WTC11 (cell line): Measurements from ENCODE around the gene DDX11. TPM values are rescaled to one million over a fixed set of nuclear protein-coding genes. Genes with fewer than 3 reads are reported as not detected.
"Not testable (repeated sequence)": the region's sequence is repeated elsewhere in the genome, so short reads cannot be mapped to it uniquely, and the experiment has no call there.

Experiments used
- ATAC-seq: fragments of 200-7000 bp; cut with Tn5 transposase; 2 replicates; pipeline ENCODE4 v1.10.0; 2021; ENCODE audit warnings: mild to moderate bottlenecking, moderate library complexity
- CTCF ChIA-PET: fragments of 300-600 bp; sonication (Branson Sonifier 250); formaldehyde crosslinking; loops from one replicate; lab custom pipeline; 2021; ENCODE audit warnings: antibody characterized with exemption; lab: Charles Lee
- POLR2A ChIA-PET: fragments of 350-600 bp; sonication (Branson Sonifier 250); formaldehyde crosslinking; loops from one replicate; lab custom pipeline; 2021; ENCODE audit warnings: antibody characterized with exemption; lab: Charles Lee
- DNase-seq: peaks from one replicate; pipeline ENCODE4 v3.0.0; 2021; ENCODE audit warnings: low spot score
- H3K27ac Mint-ChIP-seq: 2 replicates; pipeline ENCODE4 v1.8.0; 2021; ENCODE audit warnings: mixed read lengths
- H3K27me3 Mint-ChIP-seq: 2 replicates; pipeline ENCODE4 v1.8.0; 2021; ENCODE audit warnings: low read depth, mild to moderate bottlenecking, moderate library complexity, mixed read lengths
- H3K36me3 Mint-ChIP-seq: 2 replicates; pipeline ENCODE4 v1.8.0; 2021; ENCODE audit warnings: mixed read lengths
- H3K4me1 Mint-ChIP-seq: 2 replicates; pipeline ENCODE4 v1.8.0; 2022; ENCODE audit warnings: mixed read lengths
- H3K4me3 Mint-ChIP-seq: 2 replicates; pipeline ENCODE4 v1.8.0; 2021; ENCODE audit warnings: mild to moderate bottlenecking, moderate library complexity, mixed read lengths
- H3K9me3 Mint-ChIP-seq: 2 replicates; pipeline ENCODE4 v1.8.0; 2021; ENCODE audit warnings: mixed read lengths
- FOXJ3 ChIP-seq: sonication (generic); formaldehyde crosslinking; IDR thresholded peaks from 2 replicates; pipeline ENCODE4 v1.9.0; 2021; ENCODE audit warnings: missing genetic modification reagents, mild to moderate bottlenecking, borderline replicate concordance
- IRF1 ChIP-seq: sonication (generic); formaldehyde crosslinking; IDR thresholded peaks from 2 replicates; pipeline ENCODE4 v1.8.0; 2023; ENCODE audit warnings: missing genetic modification reagents
- IRF2 ChIP-seq: sonication (generic); formaldehyde crosslinking; IDR thresholded peaks from 2 replicates; pipeline ENCODE4 v1.8.0; 2022; ENCODE audit warnings: low read depth, missing genetic modification reagents, borderline replicate concordance
- MLX ChIP-seq: sonication (generic); formaldehyde crosslinking; IDR thresholded peaks from 2 replicates; pipeline ENCODE4 v1.8.1; 2023; ENCODE audit warnings: mild to moderate bottlenecking, missing genetic modification reagents, moderate library complexity
- NFYB ChIP-seq: sonication (generic); formaldehyde crosslinking; conservative IDR thresholded peaks from 2 replicates; pipeline ENCODE4 v1.8.0; 2022; ENCODE audit warnings: low read depth, missing genetic modification reagents
- TCF7 ChIP-seq: sonication (generic); formaldehyde crosslinking; IDR thresholded peaks from 2 replicates; pipeline ENCODE4 v1.8.0; 2022; ENCODE audit warnings: mild to moderate bottlenecking, low read depth, missing genetic modification reagents, moderate library complexity
- TEAD1 ChIP-seq: sonication (generic); formaldehyde crosslinking; IDR thresholded peaks from 2 replicates; pipeline ENCODE4 v1.8.0; 2022; ENCODE audit warnings: mild to moderate bottlenecking, missing genetic modification reagents
- total RNA-seq: library from RNA; stranded (reverse); gene quantifications from 3 replicates; pipeline ENCODE4 v1.2.3, GENCODE V29; 2021
- TF ChIP-seq, protein P1 (sequence below): sonication (generic); formaldehyde crosslinking; IDR thresholded peaks from 2 replicates; pipeline ENCODE4 v1.8.0; 2022; ENCODE audit warnings: mild to moderate bottlenecking, missing genetic modification reagents
- TF ChIP-seq, protein P2 (sequence below): sonication (generic); formaldehyde crosslinking; IDR thresholded peaks from 2 replicates; pipeline ENCODE4 v1.8.0; 2023; ENCODE audit warnings: missing genetic modification reagents, mild to moderate bottlenecking, borderline replicate concordance

Gene DDX11
- total RNA-seq, 1 experiment from 2014 or later, result 219 TPM

GRCh38 chr12:31041033-31041564 lies 32.6 kb upstream of the DDX11 start (continued):
- TF ChIP-seq TCF7 (CRISPR knock-in tag) (no peak), FOXJ3 (CRISPR knock-in tag) (no peak), IRF2 (CRISPR knock-in tag) (no peak)

GRCh38 chr12:31050143-31050542 lies 23.5 kb upstream of the DDX11 start:
- CTCF ChIA-PET, H3K4me3 Mint-ChIP-seq, H3K27ac Mint-ChIP-seq, H3K36me3 Mint-ChIP-seq, ATAC-seq, H3K9me3 Mint-ChIP-seq, POLR2A ChIA-PET, H3K27me3 Mint-ChIP-seq, DNase-seq: not testable (repeated sequence)
- peaks cover 18% of the 10 kb centered on the region for H3K4me1 Mint-ChIP-seq

- H3K27me3 Mint-ChIP-seq, CTCF ChIA-PET, DNase-seq, H3K9me3 Mint-ChIP-seq, ATAC-seq, H3K27ac Mint-ChIP-seq, H3K4me3 Mint-ChIP-seq, POLR2A ChIA-PET, H3K36me3 Mint-ChIP-seq: not testable (repeated sequence)
- H3K4me1 Mint-ChIP-seq, result peaks cover 18% of the 10 kb centered on the region
Measured at GRCh38 chr12:31050548-31050947, 23.1 kb upstream of the DDX11 start.

- H3K4me3 Mint-ChIP-seq, POLR2A ChIA-PET, H3K27ac Mint-ChIP-seq, H3K36me3 Mint-ChIP-seq, DNase-seq, H3K27me3 Mint-ChIP-seq, CTCF ChIA-PET, H3K9me3 Mint-ChIP-seq: not testable (repeated sequence)
- H3K4me1 Mint-ChIP-seq, result peaks cover 18% of the 10 kb centered on the region
- peak; percentile 35 for ATAC-seq
Measured at GRCh38 chr12:31051692-31052091, 22.0 kb upstream of the DDX11 start.

- H3K27me3 Mint-ChIP-seq, DNase-seq, ATAC-seq, H3K36me3 Mint-ChIP-seq, H3K9me3 Mint-ChIP-seq, H3K27ac Mint-ChIP-seq, H3K4me3 Mint-ChIP-seq, POLR2A ChIA-PET, CTCF ChIA-PET: not testable (repeated sequence)
- peaks cover 18% of the 10 kb centered on the region for H3K4me1 Mint-ChIP-seq
Measured at GRCh38 chr12:31052121-31052520, 21.5 kb upstream of the DDX11 start.

GRCh38 chr12:31052666-31053439 lies 20.8 kb upstream of the DDX11 start:
- ATAC-seq, result peak; percentile 25; the same call in 1 of the 2 replicates
- POLR2A ChIA-PET, H3K9me3 Mint-ChIP-seq, H3K4me3 Mint-ChIP-seq, H3K27me3 Mint-ChIP-seq, DNase-seq, H3K36me3 Mint-ChIP-seq: not testable (repeated sequence)
- CTCF ChIA-PET, result interaction anchor here (0.8 to 1.6 kb wide), 2 partner anchors 63 to 202 kb away, joined by 3 to 5 read pairs; no protein-coding TSS in a partner anchor
- peak overlapping the region; percentile 51; the same call in 1 of the 2 replicates for H3K27ac Mint-ChIP-seq
- peaks cover 18% of the 10 kb centered on the region for H3K4me1 Mint-ChIP-seq

DNA sequence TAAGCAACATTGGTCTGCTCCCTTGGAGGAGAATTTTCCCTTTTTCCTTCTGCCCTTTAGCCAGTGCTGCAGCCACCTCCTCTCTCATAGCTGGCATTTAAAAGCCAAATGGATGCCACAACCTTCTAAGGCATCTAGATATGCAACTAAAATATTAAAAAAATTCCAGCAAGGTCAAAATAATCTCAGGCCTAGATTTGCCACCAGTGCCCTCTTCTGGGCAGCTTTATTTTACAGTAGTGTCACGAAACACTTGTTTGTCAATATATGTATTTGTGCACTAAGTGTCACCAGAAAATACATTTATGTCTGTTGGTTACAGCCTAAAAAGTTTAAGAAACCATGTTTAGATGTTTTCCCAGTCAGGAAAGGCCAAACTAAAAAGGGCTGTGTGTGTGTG lies 19.7 kb upstream of the DDX11 start:
- H3K36me3 Mint-ChIP-seq, ATAC-seq, DNase-seq, H3K27me3 Mint-ChIP-seq, H3K27ac Mint-ChIP-seq, H3K9me3 Mint-ChIP-seq, POLR2A ChIA-PET, H3K4me3 Mint-ChIP-seq: not testable (repeated sequence)
- CTCF ChIA-PET, result interaction anchor here (0.7 to 1.6 kb wide), 4 partner anchors 64 to 203 kb away, joined by 3 to 5 read pairs (median 4); no protein-coding TSS in a partner anchor
- peaks cover 18% of the 10 kb centered on the region for H3K4me1 Mint-ChIP-seq

DNA sequence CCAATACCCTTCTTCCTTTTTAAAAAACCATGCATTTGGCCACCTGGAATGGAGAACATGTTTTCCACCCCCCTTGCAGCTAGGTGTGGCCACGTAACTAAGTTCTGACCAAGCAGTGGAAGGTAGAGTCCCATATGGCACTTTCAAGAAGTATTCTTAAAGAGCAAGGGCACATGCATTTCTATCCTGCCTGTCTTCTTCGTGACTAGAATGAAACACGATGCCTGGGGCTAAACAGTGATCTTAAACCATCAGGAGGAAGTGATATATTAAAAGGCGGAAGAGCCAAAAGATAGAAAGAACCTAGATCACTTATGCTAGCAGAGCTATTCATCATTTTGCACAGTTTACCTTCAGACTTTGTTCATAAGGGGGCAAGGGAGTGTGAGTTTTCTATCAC lies 16.0 kb upstream of the DDX11 start:
- CTCF ChIA-PET, result no interaction called here
- H3K4me3 Mint-ChIP-seq, result no peak overlapping the region
- no peak for TF ChIP-seq MLX (CRISPR knock-in tag)
- no peak for TF ChIP-seq IRF1 (CRISPR knock-in tag)
- TF ChIP-seq, protein P1, sequence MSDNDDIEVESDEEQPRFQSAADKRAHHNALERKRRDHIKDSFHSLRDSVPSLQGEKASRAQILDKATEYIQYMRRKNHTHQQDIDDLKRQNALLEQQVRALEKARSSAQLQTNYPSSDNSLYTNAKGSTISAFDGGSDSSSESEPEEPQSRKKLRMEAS (CRISPR knock-in tag), result no peak
- TF ChIP-seq, protein P2, sequence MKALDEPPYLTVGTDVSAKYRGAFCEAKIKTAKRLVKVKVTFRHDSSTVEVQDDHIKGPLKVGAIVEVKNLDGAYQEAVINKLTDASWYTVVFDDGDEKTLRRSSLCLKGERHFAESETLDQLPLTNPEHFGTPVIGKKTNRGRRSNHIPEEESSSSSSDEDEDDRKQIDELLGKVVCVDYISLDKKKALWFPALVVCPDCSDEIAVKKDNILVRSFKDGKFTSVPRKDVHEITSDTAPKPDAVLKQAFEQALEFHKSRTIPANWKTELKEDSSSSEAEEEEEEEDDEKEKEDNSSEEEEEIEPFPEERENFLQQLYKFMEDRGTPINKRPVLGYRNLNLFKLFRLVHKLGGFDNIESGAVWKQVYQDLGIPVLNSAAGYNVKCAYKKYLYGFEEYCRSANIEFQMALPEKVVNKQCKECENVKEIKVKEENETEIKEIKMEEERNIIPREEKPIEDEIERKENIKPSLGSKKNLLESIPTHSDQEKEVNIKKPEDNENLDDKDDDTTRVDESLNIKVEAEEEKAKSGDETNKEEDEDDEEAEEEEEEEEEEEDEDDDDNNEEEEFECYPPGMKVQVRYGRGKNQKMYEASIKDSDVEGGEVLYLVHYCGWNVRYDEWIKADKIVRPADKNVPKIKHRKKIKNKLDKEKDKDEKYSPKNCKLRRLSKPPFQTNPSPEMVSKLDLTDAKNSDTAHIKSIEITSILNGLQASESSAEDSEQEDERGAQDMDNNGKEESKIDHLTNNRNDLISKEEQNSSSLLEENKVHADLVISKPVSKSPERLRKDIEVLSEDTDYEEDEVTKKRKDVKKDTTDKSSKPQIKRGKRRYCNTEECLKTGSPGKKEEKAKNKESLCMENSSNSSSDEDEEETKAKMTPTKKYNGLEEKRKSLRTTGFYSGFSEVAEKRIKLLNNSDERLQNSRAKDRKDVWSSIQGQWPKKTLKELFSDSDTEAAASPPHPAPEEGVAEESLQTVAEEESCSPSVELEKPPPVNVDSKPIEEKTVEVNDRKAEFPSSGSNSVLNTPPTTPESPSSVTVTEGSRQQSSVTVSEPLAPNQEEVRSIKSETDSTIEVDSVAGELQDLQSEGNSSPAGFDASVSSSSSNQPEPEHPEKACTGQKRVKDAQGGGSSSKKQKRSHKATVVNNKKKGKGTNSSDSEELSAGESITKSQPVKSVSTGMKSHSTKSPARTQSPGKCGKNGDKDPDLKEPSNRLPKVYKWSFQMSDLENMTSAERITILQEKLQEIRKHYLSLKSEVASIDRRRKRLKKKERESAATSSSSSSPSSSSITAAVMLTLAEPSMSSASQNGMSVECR, result no peak
- no peak for TF ChIP-seq NFYB
- no peak for TF ChIP-seq TEAD1 (CRISPR knock-in tag)

More for the DNA sequence above, 16.0 kb upstream of the DDX11 start:
- Mint-ChIP-seq H3K27ac (no peak overlapping the region), H3K36me3 (no peaks in the 10 kb centered on the region), H3K27me3 (no peaks in the 10 kb centered on the region), H3K4me1 (peaks cover 5% of the 10 kb centered on the region), H3K9me3 (no peaks in the 10 kb centered on the region)
- POLR2A ChIA-PET, result no interaction called here
- no peak for ATAC-seq
- DNase-seq, result no peak
